ENCODE results near the gene PIK3C3.
A peak's percentile ranks its signal among the peaks of the same experiment; 100 is the strongest.

PIK3C3 gene

GRCh38 chr18:42030586-42031182 lies 75.7 kb downstream of the PIK3C3 start:
- Histone ChIP-seq H3K23ac (ENCODE audit: low read depth, low read length, poor library complexity) (no peak overlapping the region), H2BK12ac (ENCODE audit: low read length) (no peak overlapping the region), H2BK120ac (ENCODE audit: low read depth, low read length) (no peak overlapping the region), H3K14ac (ENCODE audit: low read length) (no peak overlapping the region), H3K79me1 (ENCODE audit: low read depth, low read length) (no peaks in the 10 kb centered on the region), H3K36me3 (replicated peaks in 1 of 2; ENCODE audit: control insufficient read depth in 2 of 2, insufficient read depth in 2 of 2, low read length in 2 of 2) (peaks cover 0 to 63% of the 10 kb centered on the region in 2 donors), H3K4me1 (ENCODE audit: control insufficient read depth in 2 of 2, insufficient read depth in 1 of 2, low read depth in 1 of 2, low read length in 2 of 2) (no peaks in the 10 kb centered on the region), H2BK15ac (ENCODE audit: low read length) (no peak overlapping the region), H3K18ac (ENCODE audit: low read length) (no peak overlapping the region), H3K4ac (ENCODE audit: low read length) (no peak overlapping the region), H4K91ac (ENCODE audit: low read depth, low read length, poor library complexity) (no peak overlapping the region), H2AK5ac (ENCODE audit: low read depth, low read length) (no peak overlapping the region), H3K4me3 (ENCODE audit: low read length in 2 of 2) (no peak overlapping the region), H3K9me3 (replicated peaks in 1 of 2; ENCODE audit: control insufficient read depth in 2 of 2, insufficient read depth in 1 of 2, low read depth in 1 of 2, low read length in 2 of 2) (no peaks in the 10 kb centered on the region), H3K9ac (ENCODE audit: low read depth, low read length, poor library complexity) (no peak overlapping the region), H2BK5ac (ENCODE audit: low read length) (no peak overlapping the region), H3K27ac (replicated peaks; ENCODE audit: low read length) (no peak overlapping the region), H2AFZ (ENCODE audit: low read length) (no peak overlapping the region), H3K4me2 (ENCODE audit: insufficient read depth, low read length, poor library complexity, severe bottlenecking) (no peak overlapping the region), H4K8ac (ENCODE audit: low read depth, low read length) (no peak overlapping the region), H3K27me3 (ENCODE audit: control insufficient read depth in 3 of 3, insufficient read depth in 3 of 3, low read depth in 1 of 3, low read length in 3 of 3) (no peaks in the 10 kb centered on the region)
- DNase-seq (ENCODE audit: low spot score): peak; percentile 11
- no CpG with 5 or more reads among the region's 3 CpGs for WGBS, 2 donors (ENCODE audit: extremely low coverage in 2 of 2, insufficient read length in 2 of 2, insufficient replicate concordance in 1 of 2)

GRCh38 chr18:42032447-42032846 lies 77.4 kb downstream of the PIK3C3 start:
- Histone ChIP-seq H2AK5ac (ENCODE audit: low read depth, low read length) (no peak overlapping the region), H3K18ac (ENCODE audit: low read length) (no peak overlapping the region), H2BK12ac (ENCODE audit: low read length) (no peak overlapping the region), H3K4me3 (ENCODE audit: low read length in 2 of 2) (no peak overlapping the region), H3K4me1 (ENCODE audit: control insufficient read depth in 2 of 2, insufficient read depth in 1 of 2, low read depth in 1 of 2, low read length in 2 of 2) (no peaks in the 10 kb centered on the region), H3K36me3 (replicated peaks in 1 of 2; ENCODE audit: control insufficient read depth in 2 of 2, insufficient read depth in 2 of 2, low read length in 2 of 2) (peaks cover 0 to 70% of the 10 kb centered on the region in 2 donors), H2BK5ac (ENCODE audit: low read length) (no peak overlapping the region), H4K91ac (ENCODE audit: low read depth, low read length, poor library complexity) (no peak overlapping the region), H3K27ac (replicated peaks; ENCODE audit: low read length) (no peak overlapping the region), H3K23ac (ENCODE audit: low read depth, low read length, poor library complexity) (no peak overlapping the region), H3K9me3 (replicated peaks in 1 of 2; ENCODE audit: control insufficient read depth in 2 of 2, insufficient read depth in 1 of 2, low read depth in 1 of 2, low read length in 2 of 2) (no peaks in the 10 kb centered on the region), H2BK120ac (ENCODE audit: low read depth, low read length) (no peak overlapping the region), H2BK15ac (ENCODE audit: low read length) (no peak overlapping the region), H3K27me3 (ENCODE audit: control insufficient read depth in 3 of 3, insufficient read depth in 3 of 3, low read depth in 1 of 3, low read length in 3 of 3) (no peaks in the 10 kb centered on the region), H3K4me2 (ENCODE audit: insufficient read depth, low read length, poor library complexity, severe bottlenecking) (no peak overlapping the region), H3K4ac (ENCODE audit: low read length) (no peak overlapping the region), H3K14ac (ENCODE audit: low read length) (no peak overlapping the region), H3K79me1 (ENCODE audit: low read depth, low read length) (no peaks in the 10 kb centered on the region), H2AFZ (ENCODE audit: low read length) (no peak overlapping the region), H3K9ac (ENCODE audit: low read depth, low read length, poor library complexity) (no peak overlapping the region), H4K8ac (ENCODE audit: low read depth, low read length) (no peak overlapping the region)
- no CpG with 5 or more reads among the region's 1 CpG for WGBS, 2 donors (ENCODE audit: extremely low coverage in 2 of 2, insufficient read length in 2 of 2, insufficient replicate concordance in 1 of 2)
- no peak for DNase-seq (ENCODE audit: low spot score)

GRCh38 chr18:42033137-42033810 lies 78.2 kb downstream of the PIK3C3 start:
- H4K8ac ChIP-seq (ENCODE audit: low read depth, low read length): no peak overlapping the region
- H2BK120ac ChIP-seq (ENCODE audit: low read depth, low read length): no peak overlapping the region
- no peak overlapping the region for H3K9ac ChIP-seq (ENCODE audit: low read depth, low read length, poor library complexity)
- no peak overlapping the region for H2BK5ac ChIP-seq (ENCODE audit: low read length)
- H3K4me3 ChIP-seq (ENCODE audit: low read length in 2 of 2): no peak overlapping the region
- H3K4ac ChIP-seq (ENCODE audit: low read length): no peak overlapping the region
- no peaks in the 10 kb centered on the region for H3K9me3 ChIP-seq (replicated peaks in 1 of 2; ENCODE audit: control insufficient read depth in 2 of 2, insufficient read depth in 1 of 2, low read depth in 1 of 2, low read length in 2 of 2)
- H3K27me3 ChIP-seq (ENCODE audit: control insufficient read depth in 3 of 3, insufficient read depth in 3 of 3, low read depth in 1 of 3, low read length in 3 of 3): no peaks in the 10 kb centered on the region
- no CpG with 5 or more reads among the region's 1 CpG for WGBS, 2 donors (ENCODE audit: extremely low coverage in 2 of 2, insufficient read length in 2 of 2, insufficient replicate concordance in 1 of 2)
- no peaks in the 10 kb centered on the region for H3K4me1 ChIP-seq (ENCODE audit: control insufficient read depth in 2 of 2, insufficient read depth in 1 of 2, low read depth in 1 of 2, low read length in 2 of 2)
- H3K27ac ChIP-seq (replicated peaks; ENCODE audit: low read length): no peak overlapping the region
- no peak overlapping the region for H3K4me2 ChIP-seq (ENCODE audit: insufficient read depth, low read length, poor library complexity, severe bottlenecking)
- H3K18ac ChIP-seq (ENCODE audit: low read length): no peak overlapping the region
- H2AFZ ChIP-seq (ENCODE audit: low read length): no peak overlapping the region
- H2BK12ac ChIP-seq (ENCODE audit: low read length): no peak overlapping the region
- H2BK15ac ChIP-seq (ENCODE audit: low read length): no peak overlapping the region
- H3K14ac ChIP-seq (ENCODE audit: low read length): no peak overlapping the region
- H3K36me3 ChIP-seq (replicated peaks in 1 of 2; ENCODE audit: control insufficient read depth in 2 of 2, insufficient read depth in 2 of 2, low read length in 2 of 2): peaks cover 0 to 78% of the 10 kb centered on the region in 2 donors
- no peak overlapping the region for H2AK5ac ChIP-seq (ENCODE audit: low read depth, low read length)
- no peak overlapping the region for H3K23ac ChIP-seq (ENCODE audit: low read depth, low read length, poor library complexity)
- H4K91ac ChIP-seq (ENCODE audit: low read depth, low read length, poor library complexity): no peak overlapping the region
- DNase-seq (ENCODE audit: low spot score): no peak
- no peaks in the 10 kb centered on the region for H3K79me1 ChIP-seq (ENCODE audit: low read depth, low read length)

- no CpG with 5 or more reads among the region's 1 CpG for WGBS, 2 donors (ENCODE audit: extremely low coverage in 2 of 2, insufficient read length in 2 of 2, insufficient replicate concordance in 1 of 2)
- H3K27ac ChIP-seq (replicated peaks; ENCODE audit: low read length): no peak overlapping the region
- no peaks in the 10 kb centered on the region for H3K79me1 ChIP-seq (ENCODE audit: low read depth, low read length)
- H2BK5ac ChIP-seq (ENCODE audit: low read length): no peak overlapping the region
- no peak overlapping the region for H4K91ac ChIP-seq (ENCODE audit: low read depth, low read length, poor library complexity)
- H3K14ac ChIP-seq (ENCODE audit: low read length): no peak overlapping the region
- H3K9me3 ChIP-seq (replicated peaks in 1 of 2; ENCODE audit: control insufficient read depth in 2 of 2, insufficient read depth in 1 of 2, low read depth in 1 of 2, low read length in 2 of 2): no peaks in the 10 kb centered on the region
- no peak overlapping the region for H3K23ac ChIP-seq (ENCODE audit: low read depth, low read length, poor library complexity)
- H4K8ac ChIP-seq (ENCODE audit: low read depth, low read length): no peak overlapping the region
- H3K4me2 ChIP-seq (ENCODE audit: insufficient read depth, low read length, poor library complexity, severe bottlenecking): no peak overlapping the region
- peaks cover 2 to 86% of the 10 kb centered on the region in 2 donors for H3K36me3 ChIP-seq (replicated peaks in 1 of 2; ENCODE audit: control insufficient read depth in 2 of 2, insufficient read depth in 2 of 2, low read length in 2 of 2)
- no peak overlapping the region for H2AK5ac ChIP-seq (ENCODE audit: low read depth, low read length)
- no peak overlapping the region for H2AFZ ChIP-seq (ENCODE audit: low read length)
- no peak overlapping the region for H3K4me3 ChIP-seq (ENCODE audit: low read length in 2 of 2)
- H3K18ac ChIP-seq (ENCODE audit: low read length): no peak overlapping the region
- H2BK12ac ChIP-seq (ENCODE audit: low read length): no peak overlapping the region
- H2BK15ac ChIP-seq (ENCODE audit: low read length): no peak overlapping the region
- no peak overlapping the region for H3K4ac ChIP-seq (ENCODE audit: low read length)
- DNase-seq (ENCODE audit: low spot score): no peak
- H3K4me1 ChIP-seq (ENCODE audit: control insufficient read depth in 2 of 2, insufficient read depth in 1 of 2, low read depth in 1 of 2, low read length in 2 of 2): no peaks in the 10 kb centered on the region
- H3K9ac ChIP-seq (ENCODE audit: low read depth, low read length, poor library complexity): no peak overlapping the region
- H3K27me3 ChIP-seq (ENCODE audit: control insufficient read depth in 3 of 3, insufficient read depth in 3 of 3, low read depth in 1 of 3, low read length in 3 of 3): no peaks in the 10 kb centered on the region
- no peak overlapping the region for H2BK120ac ChIP-seq (ENCODE audit: low read depth, low read length)
Measured at GRCh38 chr18:42038936-42039335, 83.9 kb downstream of the PIK3C3 start.

All from neuronal stem cell (in vitro differentiated cells).